ENCODE measurements around the gene XRCC6. TPM values are rescaled to one million over a fixed set of nuclear protein-coding genes. Genes with fewer than 3 reads are reported as not detected.

XRCC6 gene
- total and polyA plus RNA-seq, 2 of the 13 experiments (the other 11 are each of a cell fraction or from before 2014, with no cell fraction given): 124 to 625 TPM

Small RNAs within 50 kb of the gene (small RNA-seq; reads per million reads assigned to genes)
- gene HMGN2P10 (ENCODE audit: insufficient read depth in 2 of 3, insufficient read length in 3 of 3, low read depth in 2 of 3, low replicate concordance in 1 of 3) (0 reads per million in 3 experiments), gene RF00019 (ENCODE audit: insufficient read depth in 2 of 3, insufficient read length in 3 of 3, low read depth in 2 of 3, low replicate concordance in 1 of 3) (0 reads per million in 3 experiments), gene RNU6-476P (ENCODE audit: insufficient read depth in 2 of 3, insufficient read length in 3 of 3, low read depth in 2 of 3, low replicate concordance in 1 of 3) (0 reads per million in 3 experiments)

Other genes starting within 250 kb of the XRCC6 start
- 7.6 and 8.2 TPM in 2 replicates for gene TEF, start 239.4 kb upstream of the XRCC6 start, total RNA-seq (2016; rRNA removed; fragmentation: Illumina TruSeq; extraction: Trizol)
- gene TEF, start 239.4 kb upstream of the XRCC6 start, polyA plus RNA-seq (2011; rRNA removed): 11.2 and 13.9 TPM in 2 replicates
- 13.7 and 16.7 TPM in 2 replicates for gene TOB2, start 174.5 kb upstream of the XRCC6 start, total RNA-seq (2016; rRNA removed; fragmentation: Illumina TruSeq; extraction: Trizol)
- 12.2 and 14.3 TPM in 2 replicates for gene TOB2, start 174.5 kb upstream of the XRCC6 start, polyA plus RNA-seq (2011; rRNA removed)
- gene PHF5A, start 152.6 kb upstream of the XRCC6 start, total RNA-seq (2016; rRNA removed; fragmentation: Illumina TruSeq; extraction: Trizol): 105 and 154 TPM in 2 replicates
- gene PHF5A, start 152.6 kb upstream of the XRCC6 start, polyA plus RNA-seq (2011; rRNA removed): 50.7 and 56.6 TPM in 2 replicates
- 39.3 and 45.6 TPM in 2 replicates for gene ACO2, start 152.2 kb upstream of the XRCC6 start, total RNA-seq (2016; rRNA removed; fragmentation: Illumina TruSeq; extraction: Trizol)
- gene ACO2, start 152.2 kb upstream of the XRCC6 start, polyA plus RNA-seq (2011; rRNA removed): 19.2 and 19.4 TPM in 2 replicates
- gene POLR3H, start 76.8 kb upstream of the XRCC6 start, total RNA-seq (2016; rRNA removed; fragmentation: Illumina TruSeq; extraction: Trizol): 28.6 and 30.3 TPM in 2 replicates
- gene POLR3H, start 76.8 kb upstream of the XRCC6 start, polyA plus RNA-seq (2011; rRNA removed): 10.3 and 11.2 TPM in 2 replicates
- 0.11 and 0.17 TPM in 2 replicates for gene CSDC2, start 60.3 kb upstream of the XRCC6 start, total RNA-seq (2016; rRNA removed; fragmentation: Illumina TruSeq; extraction: Trizol)
- 0.26 and 0.47 TPM in 2 replicates for gene CSDC2, start 60.3 kb upstream of the XRCC6 start, polyA plus RNA-seq (2011; rRNA removed)
- gene PMM1, start 31.5 kb upstream of the XRCC6 start, total RNA-seq (2016; rRNA removed; fragmentation: Illumina TruSeq; extraction: Trizol): 17.8 and 23.0 TPM in 2 replicates
- gene PMM1, start 31.5 kb upstream of the XRCC6 start, polyA plus RNA-seq (2011; rRNA removed): 95.6 and 100 TPM in 2 replicates
- 19.3 and 21.6 TPM in 2 replicates for gene DESI1, start 252 bp upstream of the XRCC6 start, total RNA-seq (2016; rRNA removed; fragmentation: Illumina TruSeq; extraction: Trizol)
- 29.2 and 34.2 TPM in 2 replicates for gene DESI1, start 252 bp upstream of the XRCC6 start, polyA plus RNA-seq (2011; rRNA removed)
- gene SNU13, start 67.6 kb downstream of the XRCC6 start, total RNA-seq (2016; rRNA removed; fragmentation: Illumina TruSeq; extraction: Trizol): 203 and 276 TPM in 2 replicates
- gene SNU13, start 67.6 kb downstream of the XRCC6 start, polyA plus RNA-seq (2011; rRNA removed): 287 and 294 TPM in 2 replicates
- gene MEI1, start 78.2 kb downstream of the XRCC6 start, total RNA-seq (2016; rRNA removed; fragmentation: Illumina TruSeq; extraction: Trizol): 0.53 and 0.75 TPM in 2 replicates
- 1.9 and 2.7 TPM in 2 replicates for gene MEI1, start 78.2 kb downstream of the XRCC6 start, polyA plus RNA-seq (2011; rRNA removed)
- gene CCDC134, start 179.4 kb downstream of the XRCC6 start, total RNA-seq (2016; rRNA removed; fragmentation: Illumina TruSeq; extraction: Trizol): 11.3 and 17.4 TPM in 2 replicates
- 4.8 and 5.6 TPM in 2 replicates for gene CCDC134, start 179.4 kb downstream of the XRCC6 start, polyA plus RNA-seq (2011; rRNA removed)
- gene SREBF2, start 211.8 kb downstream of the XRCC6 start, total RNA-seq (2016; rRNA removed; fragmentation: Illumina TruSeq; extraction: Trizol): 30.2 and 53.8 TPM in 2 replicates
- 72.6 and 108 TPM in 2 replicates for gene SREBF2, start 211.8 kb downstream of the XRCC6 start, polyA plus RNA-seq (2011; rRNA removed)